ENCODE results near the gene ADAT3.
A peak's percentile ranks its signal among the peaks of the same experiment; 100 is the strongest.
"Not testable (repeated sequence)": the region's sequence is repeated elsewhere in the genome, so short reads cannot be mapped to it uniquely, and the experiment has no call there.

ADAT3 gene

DNA sequence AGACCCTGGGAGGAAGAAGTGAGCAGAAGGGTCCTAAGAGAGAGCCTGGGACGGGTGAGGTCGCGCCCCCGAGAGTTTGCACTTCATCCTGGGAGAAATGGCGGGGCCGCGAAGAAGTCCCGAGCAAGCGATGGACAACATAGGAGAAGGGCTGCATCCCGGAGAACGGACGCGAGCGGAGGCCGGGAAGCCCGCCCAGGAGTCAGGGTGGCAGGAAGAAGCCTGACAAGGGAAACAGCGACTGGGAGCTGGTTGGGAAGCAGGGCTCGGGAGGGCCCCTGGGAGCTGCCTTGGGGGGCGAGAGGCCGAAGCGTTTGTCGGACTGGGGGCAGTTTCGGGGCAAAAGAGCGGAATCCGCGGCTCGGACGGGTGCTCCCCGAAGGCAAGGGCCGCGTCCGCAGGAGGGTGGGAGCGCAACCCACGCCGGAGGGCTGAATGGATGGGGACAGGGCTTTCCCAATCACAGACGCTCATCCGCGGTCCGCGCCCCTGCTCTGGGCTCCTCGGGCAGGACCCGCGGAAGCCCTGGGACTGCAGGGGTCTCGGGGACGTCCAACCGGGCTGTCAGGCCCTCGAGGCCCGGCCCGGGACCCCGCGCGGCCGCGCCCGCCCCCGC lies 20.4 kb upstream of the ADAT3 start:
- no peak for DNase-seq

DNA sequence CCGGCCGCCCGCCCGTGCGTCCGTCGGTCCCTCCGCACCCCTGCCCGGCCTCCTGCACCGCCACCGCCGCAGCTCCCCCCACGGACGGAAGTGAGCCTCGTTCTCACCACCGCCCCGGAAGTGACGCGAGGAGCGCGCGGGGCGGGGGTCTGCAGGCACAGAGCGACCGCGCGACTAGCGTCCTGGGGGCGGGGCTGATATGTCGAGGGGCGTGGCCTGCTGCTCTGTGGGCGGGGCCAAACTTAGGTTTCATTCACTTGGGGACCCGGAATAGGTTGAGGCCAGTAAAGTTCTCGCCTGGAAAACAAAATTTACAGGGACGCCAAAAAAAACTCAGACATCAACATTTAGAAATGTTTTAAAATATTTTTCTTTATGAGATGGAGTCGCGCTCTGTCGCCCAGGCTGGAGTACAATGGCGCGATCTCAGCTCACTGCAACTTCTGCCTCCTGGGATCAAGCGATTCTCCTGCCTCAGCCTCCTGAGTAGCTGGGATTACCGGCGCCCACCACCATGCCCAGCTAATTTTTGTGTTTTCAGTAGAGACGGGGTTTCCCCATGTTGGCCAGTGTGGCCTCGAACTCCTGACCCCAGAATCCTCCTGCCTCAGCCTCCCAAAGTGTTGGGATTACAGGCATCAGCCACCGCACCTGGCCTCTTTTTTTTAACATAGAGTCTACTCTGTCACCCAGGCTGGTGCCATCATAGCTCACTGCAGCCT lies 19.6 kb upstream of the ADAT3 start, which contains the start of gene ABHD17A:
Gene ABHD17A, minus strand, starts transcription at position 99 of the 722 bp plus-strand sequence. CDS start 3,930 bp downstream, outside the sequence.
- peak; percentile 33 for DNase-seq

DNA sequence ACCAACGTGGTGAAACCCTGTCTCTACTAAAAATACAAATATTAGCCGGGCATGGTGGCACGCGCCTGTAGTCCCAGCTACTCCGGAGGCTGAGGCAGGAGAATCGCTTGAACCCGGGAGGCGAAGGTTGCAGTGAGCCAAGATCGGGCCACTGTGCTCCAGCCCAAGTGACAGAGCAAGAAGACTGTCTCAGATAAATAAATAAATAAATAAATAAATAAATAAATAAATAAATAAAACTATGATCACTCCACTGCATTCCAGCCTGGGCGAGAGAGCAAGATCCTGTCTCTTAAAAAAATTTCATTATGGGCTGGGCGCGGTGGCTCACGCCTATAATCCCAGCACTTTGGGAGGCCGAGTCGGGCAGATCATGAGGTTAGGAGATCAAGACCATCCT lies 18.8 kb upstream of the ADAT3 start:
- not testable (repeated sequence) for DNase-seq

DNA sequence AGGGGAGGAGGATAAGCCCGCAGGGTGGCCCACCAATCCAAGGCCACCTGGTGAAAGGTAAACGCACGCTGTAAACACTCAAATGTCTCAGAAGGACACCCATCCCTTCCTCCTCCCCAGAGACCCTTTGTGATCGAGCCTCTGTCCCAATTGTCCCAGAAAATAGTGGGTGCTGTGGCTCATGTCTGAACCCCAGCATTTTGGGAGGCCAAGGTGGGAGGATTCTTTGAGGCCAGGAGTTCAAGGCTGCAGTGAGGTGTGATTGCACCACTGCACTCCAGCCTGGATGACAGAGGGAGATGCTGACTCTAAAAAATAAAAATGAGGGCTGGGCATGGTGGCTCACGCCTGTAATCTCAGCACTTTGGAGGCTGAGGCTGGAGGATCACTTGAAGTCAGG lies 16.8 kb upstream of the ADAT3 start:
- no peak for DNase-seq

DNA sequence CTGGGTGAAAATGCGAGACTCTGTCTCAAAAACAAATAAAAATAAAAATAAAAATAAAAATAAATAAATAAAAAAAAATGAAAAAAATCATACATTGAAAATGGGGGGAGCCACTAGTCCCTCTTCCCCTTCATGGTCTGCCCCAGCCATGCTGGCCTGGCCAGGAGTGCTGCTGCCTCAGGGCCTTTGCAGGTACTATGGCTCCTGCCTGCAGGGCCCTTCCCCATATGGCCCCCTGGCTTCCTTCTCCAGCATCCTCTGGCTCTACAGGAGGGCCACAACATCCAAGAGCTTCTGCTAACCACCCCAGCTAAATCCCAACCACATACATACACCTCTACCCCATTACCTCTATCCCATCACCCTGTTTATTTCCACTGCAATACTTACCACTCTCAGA lies 15.3 kb upstream of the ADAT3 start:
- no peak for DNase-seq

DNA sequence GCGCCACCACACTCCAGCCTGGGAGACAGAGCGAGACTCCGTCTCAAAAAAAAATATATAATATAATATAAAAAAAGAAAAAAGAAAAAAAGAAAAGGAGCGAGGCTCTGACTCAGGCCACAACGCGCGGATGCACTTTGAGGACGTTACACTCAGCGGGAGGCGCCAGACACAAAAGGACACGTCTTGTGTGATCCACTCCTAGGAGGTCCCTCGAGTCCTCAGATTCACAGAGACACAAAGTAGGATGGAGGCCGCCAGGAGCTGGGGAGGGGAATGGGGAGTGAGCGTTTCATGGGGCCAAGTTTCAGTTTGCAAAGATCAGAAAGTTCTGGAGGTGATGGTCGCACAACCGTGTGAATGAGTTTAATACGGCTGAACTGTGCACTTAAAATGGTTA lies 11.4 kb upstream of the ADAT3 start:
- DNase-seq, result no peak

DNA sequence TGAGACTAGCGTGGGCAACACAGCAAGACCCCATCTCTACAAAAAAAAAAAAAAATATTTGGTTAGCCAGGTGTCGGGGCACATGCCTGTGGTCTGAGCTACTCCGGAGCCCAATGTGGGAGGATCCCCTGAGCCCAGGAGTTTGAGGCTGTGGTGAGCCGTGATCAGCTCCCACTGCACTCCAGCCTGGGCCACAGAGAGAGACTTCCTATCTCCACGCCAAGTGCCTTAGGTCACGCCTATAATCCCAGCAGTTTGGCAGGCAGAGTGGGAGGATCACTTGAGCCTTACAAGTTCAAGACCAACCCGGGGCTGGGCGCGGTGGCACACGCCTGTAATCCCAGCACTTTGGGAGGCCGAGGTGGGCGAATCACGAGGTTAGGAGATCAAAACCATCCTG lies 8.7 kb upstream of the ADAT3 start:
- no peak for DNase-seq

DNA sequence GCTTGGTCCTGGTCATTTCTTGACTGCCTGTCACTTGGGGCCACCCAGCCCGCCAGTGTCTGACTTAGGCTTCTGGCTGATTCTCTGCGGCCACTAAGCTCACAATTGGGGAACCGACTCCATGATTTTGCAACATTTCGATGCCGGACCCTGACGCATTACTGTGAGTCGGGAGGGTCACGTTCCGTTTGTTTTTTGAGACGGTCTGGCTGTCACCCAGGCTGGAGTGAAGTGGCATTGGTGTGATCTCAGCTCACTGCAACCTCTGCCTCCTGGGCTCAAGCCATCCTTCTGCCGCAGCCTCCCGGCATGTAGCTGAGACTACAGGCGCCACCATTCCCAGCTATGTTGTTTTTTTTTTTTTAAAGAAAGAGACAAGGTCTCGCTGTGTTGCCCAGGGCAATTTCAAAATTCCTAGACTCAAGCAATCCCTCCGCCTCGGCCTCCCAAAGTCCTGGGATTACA lies 3.2 kb upstream of the ADAT3 start:
- DNase-seq, result no peak

DNA sequence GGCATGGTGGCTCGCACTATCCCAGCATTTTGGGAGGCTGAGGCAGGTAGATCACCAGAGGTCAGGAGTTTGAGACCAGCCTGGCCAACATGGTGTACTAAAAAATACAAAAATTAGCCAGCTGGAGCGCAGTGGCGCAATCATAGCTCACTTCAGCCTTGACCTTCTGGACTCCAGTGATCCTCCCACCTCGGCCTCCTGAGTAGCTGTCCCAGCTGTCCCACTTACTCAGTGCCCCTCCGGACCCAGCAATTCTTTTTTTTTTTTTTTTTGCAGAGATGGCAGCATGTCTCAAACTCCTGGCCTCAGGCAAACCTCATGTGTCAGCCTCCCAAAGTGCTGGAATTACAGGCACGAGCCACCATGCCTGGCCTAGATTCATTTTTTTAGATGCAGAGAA lies 2.3 kb upstream of the ADAT3 start:
- no peak for DNase-seq

DNA sequence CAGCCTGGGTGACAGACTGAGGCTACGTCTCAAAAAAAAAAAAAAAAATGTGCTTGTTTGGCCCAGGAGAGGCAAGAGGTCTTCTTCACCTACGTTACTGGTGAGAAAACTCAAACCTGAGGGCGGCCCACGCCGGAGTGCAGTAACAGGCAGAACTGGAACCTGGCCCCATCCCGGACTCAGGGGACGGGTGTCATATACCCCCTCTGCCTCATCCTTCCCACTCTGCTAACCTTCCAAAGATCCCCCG lies 414 bp upstream of the ADAT3 start:
- no peak for DNase-seq

DNA sequence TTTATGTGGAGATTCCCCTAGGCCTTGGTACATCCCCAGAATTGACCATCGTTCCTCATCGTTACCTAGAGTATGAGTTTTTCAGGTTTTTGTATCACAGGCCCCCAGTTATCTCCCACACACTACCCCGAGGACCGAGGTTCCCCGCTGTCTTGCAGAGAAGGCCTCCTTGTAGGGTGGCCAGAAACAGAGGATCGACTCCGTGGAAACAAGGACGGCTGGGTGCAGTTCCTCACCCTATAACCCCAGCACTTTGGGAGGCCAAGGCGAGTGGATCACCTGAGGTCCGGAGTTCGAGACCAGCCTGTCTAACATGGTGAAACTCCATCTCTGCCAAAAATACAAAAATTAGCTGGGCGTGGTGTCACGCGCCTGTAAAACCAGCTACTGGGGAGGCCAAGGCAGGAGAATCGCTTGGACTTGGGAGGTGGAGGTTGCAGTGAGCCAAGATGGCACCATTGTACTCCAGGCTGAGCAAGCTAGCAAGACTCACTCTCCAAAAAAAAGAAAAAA lies 720 bp downstream of the ADAT3 start:
- DNase-seq, result no peak

DNA sequence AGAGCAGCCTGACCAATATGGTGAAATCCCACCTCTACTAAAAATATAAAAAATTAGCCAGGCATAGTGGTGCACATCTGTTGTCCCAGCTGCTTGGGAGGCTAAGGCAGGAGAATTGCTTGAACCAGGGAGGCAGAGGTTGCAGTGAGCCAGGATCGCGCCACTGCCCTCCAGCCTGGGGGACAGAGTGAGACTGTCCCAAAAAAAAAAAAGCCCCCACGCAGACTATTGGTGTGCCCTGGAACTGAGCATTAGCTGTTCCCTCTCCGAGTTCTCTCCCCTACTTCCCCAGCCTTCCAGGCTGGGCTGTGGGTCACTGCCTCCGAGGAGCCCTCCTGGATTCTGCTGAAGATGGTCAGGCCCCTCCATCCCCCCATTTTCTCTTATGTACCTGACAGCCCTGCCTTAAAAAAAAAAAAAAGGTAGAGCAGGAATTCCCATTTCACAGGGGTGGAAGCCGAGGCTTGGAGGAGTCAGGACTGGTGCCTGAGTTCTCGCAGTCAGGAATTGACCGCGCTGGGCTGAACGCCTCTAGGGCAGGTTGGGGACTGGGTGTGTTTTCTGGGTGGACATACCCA lies 1.9 kb downstream of the ADAT3 start:
- no peak for DNase-seq

DNA sequence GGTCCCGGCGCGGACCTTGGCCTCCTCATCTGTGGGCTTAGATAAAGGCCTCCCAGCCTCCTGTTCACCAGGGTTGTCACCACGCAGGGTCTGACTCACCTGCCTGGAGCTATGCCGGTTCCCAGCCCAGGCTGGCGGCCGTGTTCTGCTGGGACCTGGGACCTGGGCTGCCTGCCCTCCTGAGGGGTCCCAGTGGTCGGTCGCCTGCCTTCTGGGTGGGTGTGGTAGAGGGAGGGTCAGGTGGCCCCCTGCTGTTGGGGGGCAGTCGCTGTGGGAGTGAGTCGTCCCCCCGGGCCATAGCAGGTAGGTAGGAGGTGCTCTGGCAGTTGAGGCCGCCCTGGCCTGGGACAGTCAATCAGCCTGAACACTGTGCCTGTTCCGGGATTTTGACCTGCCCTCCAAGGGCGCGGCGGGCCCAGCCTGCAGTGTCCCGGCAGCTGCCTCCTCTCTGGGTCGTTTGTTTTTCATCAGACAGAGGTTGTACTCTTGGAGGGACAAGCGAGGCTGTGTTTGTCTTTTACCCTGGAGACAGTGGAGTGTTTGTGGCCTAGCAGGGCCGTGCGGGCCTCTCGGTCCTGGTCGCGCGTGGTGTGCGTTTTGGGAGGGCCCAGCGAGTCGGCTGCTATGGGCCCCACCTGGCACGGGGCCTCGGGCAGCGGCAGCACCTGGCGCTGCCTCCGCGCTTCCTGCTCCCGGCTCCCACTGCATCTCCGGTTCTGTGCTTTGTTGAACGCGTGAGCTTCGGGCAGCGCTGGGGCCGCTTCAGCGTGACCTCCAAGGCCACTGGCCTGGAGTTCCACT lies 2.6 kb downstream of the ADAT3 start:
- no peak for DNase-seq

DNA sequence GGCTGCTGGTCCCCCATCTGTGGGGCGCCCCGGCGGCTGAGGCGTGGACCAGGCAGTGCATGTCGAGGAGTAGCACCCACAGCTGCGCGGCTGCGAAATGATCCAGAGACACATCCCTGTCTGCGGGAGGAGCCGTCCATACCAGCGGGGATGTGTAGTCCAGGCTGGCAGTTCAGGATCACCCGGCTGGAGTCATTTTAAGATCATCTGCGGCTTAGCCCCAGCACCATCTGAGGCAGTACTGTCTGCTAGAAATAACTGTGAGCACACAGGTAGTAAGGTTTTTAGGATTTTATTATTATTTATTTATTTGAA lies 3.1 kb downstream of the ADAT3 start:
- no peak for DNase-seq

DNA sequence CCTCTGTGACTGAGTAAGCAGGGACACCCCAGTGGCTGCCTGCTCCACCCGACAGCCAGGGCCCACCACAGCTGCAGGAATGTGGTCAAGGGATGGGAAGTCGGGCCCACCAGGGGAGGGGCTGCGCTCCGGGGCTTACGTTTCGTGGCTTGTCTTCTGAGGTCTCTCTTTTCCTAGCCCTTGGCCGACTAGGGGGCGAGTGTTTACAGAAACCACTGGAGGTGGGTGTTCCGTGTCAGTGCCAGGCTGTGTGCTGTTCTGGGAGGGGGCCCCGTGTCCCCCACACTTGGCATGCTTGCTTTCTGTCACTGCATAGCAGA lies 4.5 kb downstream of the ADAT3 start:
- no peak for DNase-seq

DNA sequence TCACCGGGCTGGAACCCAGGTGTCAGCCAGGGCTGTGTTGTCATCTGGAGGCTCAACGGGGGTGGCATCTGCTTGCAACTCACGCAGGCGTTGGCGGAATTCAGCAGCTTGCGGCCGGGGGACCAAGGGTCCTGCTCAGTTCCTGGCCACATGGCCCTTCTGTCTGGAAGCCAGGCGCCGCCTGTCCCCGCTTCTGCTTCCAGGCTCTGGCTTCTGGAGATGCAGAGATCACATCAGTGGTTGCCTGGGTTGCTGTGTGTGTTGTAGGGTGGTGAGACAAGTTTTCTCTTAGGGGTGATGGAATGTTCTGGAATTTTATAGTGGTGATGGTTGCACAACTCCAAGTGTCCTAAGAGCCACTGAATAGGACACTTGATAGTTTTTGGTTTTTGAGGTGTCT lies 5.0 kb downstream of the ADAT3 start:
- DNase-seq, result no peak

DNA sequence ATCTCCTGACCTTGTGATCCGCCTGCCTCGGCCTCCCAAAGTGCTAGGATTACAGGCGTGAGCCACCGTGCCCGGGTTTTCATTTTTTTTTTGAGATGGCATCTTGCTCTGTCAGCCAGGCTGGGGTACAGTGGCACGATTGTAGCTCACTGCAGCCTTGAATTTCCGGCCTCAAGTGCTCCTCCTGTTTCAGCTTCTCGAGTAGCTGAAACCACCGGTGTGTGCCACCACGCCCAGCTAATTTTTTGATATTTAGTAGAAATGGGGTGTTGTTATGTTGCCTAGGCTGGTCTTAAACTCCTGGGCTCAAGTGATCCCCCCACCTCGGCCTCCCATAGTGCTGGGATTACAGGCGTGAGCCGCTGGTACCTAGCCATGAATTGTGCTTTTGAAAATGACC lies 5.9 kb downstream of the ADAT3 start:
- no peak for DNase-seq

DNA sequence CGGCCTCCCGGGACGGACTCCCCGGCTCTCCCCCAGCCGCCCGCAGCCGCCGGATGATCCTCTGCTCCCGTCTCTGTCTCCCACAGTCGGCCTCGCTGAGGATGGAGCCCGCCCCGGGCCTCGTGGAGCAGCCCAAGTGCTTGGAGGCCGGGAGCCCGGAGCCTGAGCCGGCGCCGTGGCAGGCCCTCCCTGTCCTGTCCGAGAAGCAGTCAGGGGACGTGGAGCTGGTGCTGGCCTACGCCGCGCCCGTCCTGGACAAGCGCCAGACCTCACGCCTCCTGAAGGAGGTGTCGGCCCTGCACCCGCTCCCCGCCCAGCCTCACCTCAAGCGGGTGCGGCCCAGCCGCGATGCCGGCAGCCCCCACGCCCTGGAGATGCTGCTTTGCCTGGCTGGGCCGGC lies 6.8 kb downstream of the ADAT3 start:
- no peak for DNase-seq

DNA sequence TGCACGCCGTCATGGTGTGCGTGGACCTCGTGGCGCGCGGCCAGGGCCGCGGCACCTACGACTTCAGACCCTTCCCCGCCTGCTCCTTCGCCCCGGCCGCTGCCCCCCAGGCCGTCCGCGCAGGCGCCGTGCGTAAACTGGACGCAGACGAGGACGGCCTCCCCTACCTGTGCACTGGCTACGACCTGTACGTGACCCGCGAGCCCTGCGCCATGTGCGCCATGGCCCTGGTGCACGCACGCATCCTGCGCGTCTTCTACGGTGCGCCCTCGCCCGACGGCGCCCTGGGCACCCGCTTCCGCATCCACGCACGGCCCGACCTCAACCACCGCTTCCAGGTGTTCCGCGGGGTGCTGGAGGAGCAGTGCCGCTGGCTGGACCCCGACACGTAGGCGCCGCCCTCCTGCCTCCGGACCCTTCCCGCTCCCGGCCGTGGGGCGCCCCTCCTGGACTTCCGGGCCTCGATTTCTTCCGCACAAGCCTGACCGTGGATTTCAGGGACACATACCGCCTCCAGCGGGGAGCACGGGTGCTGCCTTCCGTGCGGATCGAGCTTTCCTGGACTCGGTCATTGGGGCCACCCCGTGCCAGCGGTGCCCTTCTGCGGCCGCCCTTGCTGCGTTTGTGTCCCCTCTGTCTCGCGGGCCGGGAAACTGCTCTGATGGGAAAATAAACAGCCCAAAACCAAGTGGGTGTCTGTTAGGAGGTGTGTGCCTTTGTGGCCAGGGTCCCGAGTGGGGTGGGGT lies 7.7 kb downstream of the ADAT3 start:
- no peak for DNase-seq

DNA sequence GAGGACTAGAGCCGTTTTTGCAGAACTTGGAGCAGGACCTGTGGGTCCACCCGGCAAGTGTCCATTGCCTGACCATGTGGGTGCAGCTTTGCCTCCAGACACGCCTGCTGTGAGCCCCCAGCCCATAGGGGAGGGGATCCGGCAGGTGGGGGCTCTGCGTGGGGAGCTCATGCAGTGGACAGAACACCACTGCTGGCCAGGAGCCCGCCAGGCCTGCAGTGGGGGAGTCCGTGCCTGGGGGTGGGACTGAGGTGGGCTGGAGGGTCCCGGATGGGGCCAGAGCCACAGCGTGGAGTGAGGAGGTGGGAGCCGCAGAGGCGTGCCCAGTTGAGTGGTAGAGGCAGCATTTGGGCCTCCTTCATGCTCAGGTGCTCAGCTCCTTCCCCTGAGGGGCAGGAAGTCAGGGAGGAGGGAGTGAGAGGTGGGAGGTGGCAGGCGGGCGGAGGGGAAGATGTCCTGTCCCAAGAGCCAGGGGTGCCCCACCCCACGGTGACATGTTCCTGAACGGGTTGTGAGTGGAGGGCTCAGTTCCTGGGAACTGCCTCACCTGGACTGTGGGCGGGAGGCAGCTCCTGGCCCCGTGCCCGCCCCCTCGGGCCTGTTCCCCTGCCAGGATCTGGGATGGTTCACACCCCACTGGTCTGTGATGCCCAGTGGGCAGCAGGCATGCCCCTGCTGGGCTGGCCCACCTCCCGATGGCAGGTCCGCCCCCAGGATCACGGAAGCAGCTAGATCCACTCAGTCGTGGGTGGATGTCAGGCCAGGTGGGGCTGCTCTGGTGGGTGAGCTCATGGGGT lies 8.8 kb downstream of the ADAT3 start:
- DNase-seq, result no peak

DNA sequence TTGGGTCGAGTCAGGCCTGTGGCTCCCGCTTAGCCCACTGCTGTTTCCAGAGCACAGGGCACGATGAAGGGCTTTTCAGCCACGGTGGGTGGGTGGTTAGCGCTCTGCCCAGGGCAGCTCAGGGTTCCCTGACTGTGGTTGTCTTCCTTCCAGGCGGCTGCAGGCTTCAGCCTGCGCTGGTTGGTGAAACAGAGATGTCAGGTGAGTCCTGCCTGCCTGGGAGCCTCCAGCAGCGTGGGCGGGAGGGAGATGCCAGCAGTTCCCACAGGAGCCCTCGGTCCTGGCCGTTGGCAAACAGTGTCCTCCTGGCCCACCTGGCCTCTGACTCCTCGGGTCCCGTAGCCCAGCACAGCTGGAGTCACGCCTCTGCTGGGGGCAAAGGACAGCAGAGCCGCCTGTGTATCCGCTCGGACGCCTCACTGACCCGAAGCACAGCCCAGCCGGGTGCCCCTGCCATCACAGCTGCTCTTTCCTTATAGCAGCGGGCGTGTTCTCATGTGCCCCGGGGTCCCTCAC lies 9.7 kb downstream of the ADAT3 start:
- DNase-seq, result no peak

DNA sequence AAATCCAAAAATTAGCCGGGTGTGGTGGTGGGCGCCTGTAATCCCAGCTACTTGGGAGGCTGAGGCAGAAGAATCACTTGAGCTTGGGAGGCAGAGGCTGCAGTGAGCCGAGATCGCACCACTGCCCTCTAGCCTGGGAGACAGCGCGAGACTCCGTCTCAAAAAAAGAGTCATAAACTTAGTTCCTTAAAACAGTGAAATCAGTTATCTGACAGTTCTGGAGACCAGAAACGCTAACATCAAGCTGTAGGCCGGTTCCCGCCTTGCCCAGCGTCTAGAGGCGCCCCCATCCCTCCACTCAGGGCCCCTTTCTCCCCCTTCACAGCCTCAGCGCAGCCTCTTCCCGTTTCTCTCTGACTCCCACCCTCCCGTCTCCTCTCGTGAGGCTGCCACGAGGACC lies 11.9 kb downstream of the ADAT3 start:
- DNase-seq, result no peak
